HEK293 (cell line): ENCODE results near the gene AVPR1B.

Experiments
- GLI2 ChIP-seq: fragments of 450-650 bp; formaldehyde crosslinking; IDR thresholded peaks from 2 replicates; pipeline ENCODE4; 2017; ENCODE audit warnings: missing biosample characterization, missing genetic modification characterization, low read depth, borderline replicate concordance
- KLF7 ChIP-seq: fragments of 450-650 bp; formaldehyde crosslinking; IDR thresholded peaks from 2 replicates; pipeline ENCODE4 v1.5.1; 2016; ENCODE audit warnings: missing biosample characterization, missing genetic modification characterization, borderline replicate concordance
- MEIS1 ChIP-seq: sonication (generic); formaldehyde crosslinking; IDR thresholded peaks from 2 replicates; pipeline ENCODE4 v1.8.1; 2022; ENCODE audit warnings: missing genetic modification reagents, mild to moderate bottlenecking, borderline replicate concordance
- PRDM1 ChIP-seq: fragments of 450-650 bp; formaldehyde crosslinking; IDR thresholded peaks from 2 replicates; pipeline ENCODE4; 2016; ENCODE audit warnings: missing biosample characterization, missing genetic modification characterization
- YY1 ChIP-seq: fragments of 450-650 bp; formaldehyde crosslinking; IDR thresholded peaks from 2 replicates; pipeline ENCODE4 v1.5.1; 2018; ENCODE audit warnings: missing biosample characterization, missing genetic modification characterization
- ZBTB1 ChIP-seq: fragments of 450-650 bp; formaldehyde crosslinking; IDR thresholded peaks from 2 replicates; pipeline ENCODE4 v1.5.1; 2016; ENCODE audit warnings: missing biosample characterization, missing genetic modification characterization
- ZBTB48 ChIP-seq: fragments of 450-650 bp; formaldehyde crosslinking; IDR thresholded peaks from 2 replicates; pipeline ENCODE4 v1.5.1; 2016; ENCODE audit warnings: missing biosample characterization, missing genetic modification characterization
- ZNF114 ChIP-seq: fragments of 450-650 bp; formaldehyde crosslinking; IDR thresholded peaks from 2 replicates; pipeline ENCODE4 v1.5.0; 2017; ENCODE audit warnings: missing biosample characterization, missing genetic modification characterization
- ZNF146 ChIP-seq: fragments of 450-650 bp; formaldehyde crosslinking; IDR thresholded peaks from 2 replicates; pipeline ENCODE4 v1.5.1; 2016; ENCODE audit warnings: missing biosample characterization, missing genetic modification characterization
- ZNF16 ChIP-seq: fragments of 450-650 bp; formaldehyde crosslinking; IDR thresholded peaks from 2 replicates; pipeline ENCODE4 v1.5.1; 2016; ENCODE audit warnings: low read depth, missing biosample characterization, missing genetic modification characterization
- ZNF214 ChIP-seq: fragments of 450-650 bp; formaldehyde crosslinking; IDR thresholded peaks from 2 replicates; pipeline ENCODE4 v1.5.1; 2017; ENCODE audit warnings: missing biosample characterization, mild to moderate bottlenecking, missing genetic modification characterization, borderline replicate concordance
- ZNF223 ChIP-seq: fragments of 450-650 bp; formaldehyde crosslinking; IDR thresholded peaks from 2 replicates; pipeline ENCODE4 v1.5.1; 2016; ENCODE audit warnings: missing biosample characterization, missing genetic modification characterization
- ZNF266 ChIP-seq: fragments of 450-650 bp; formaldehyde crosslinking; IDR thresholded peaks from 2 replicates; pipeline ENCODE4 v1.5.1; 2016; ENCODE audit warnings: missing biosample characterization, missing genetic modification characterization, low read depth
- ZNF274 ChIP-seq, 2 experiments: fragments of 200-500 bp in 1 of 2; fragments of 450-650 bp in 1 of 2; sonication (Bioruptor generic) in 1 of 2; formaldehyde crosslinking in 1 of 2; IDR thresholded peaks; 2 replicates each; pipeline versions ENCODE4 v1.5.1 to v1.6.1; 2014 to 2016; ENCODE audit warnings: borderline replicate concordance in 1 of 2, inconsistent platforms in 1 of 2, low read length in 1 of 2, missing biosample characterization in 1 of 2, missing genetic modification characterization in 1 of 2
- ZNF366 ChIP-seq: fragments of 450-650 bp; formaldehyde crosslinking; conservative IDR thresholded peaks from 2 replicates; pipeline ENCODE4 v1.5.1; 2016; ENCODE audit warnings: missing biosample characterization, missing genetic modification characterization
- ZNF391 ChIP-seq: fragments of 450-650 bp; formaldehyde crosslinking; IDR thresholded peaks from 2 replicates; pipeline ENCODE4 v1.5.1; 2016; ENCODE audit warnings: low read depth, missing biosample characterization, missing genetic modification characterization, borderline replicate concordance
- ZNF394 ChIP-seq: fragments of 450-650 bp; formaldehyde crosslinking; IDR thresholded peaks from 2 replicates; pipeline ENCODE4 v1.5.1; 2016; ENCODE audit warnings: missing biosample characterization, missing genetic modification characterization, mild to moderate bottlenecking, moderate library complexity, borderline replicate concordance
- ZNF433 ChIP-seq: fragments of 450-650 bp; formaldehyde crosslinking; IDR thresholded peaks from 2 replicates; pipeline ENCODE4 v1.5.1; 2016; ENCODE audit warnings: missing biosample characterization, missing genetic modification characterization, low read depth
- ZNF510 ChIP-seq: fragments of 450-650 bp; formaldehyde crosslinking; IDR thresholded peaks from 2 replicates; pipeline ENCODE4 v1.5.1; 2018; ENCODE audit warnings: mild to moderate bottlenecking, missing genetic modification characterization, missing biosample characterization; ENCODE audit not compliant: insufficient replicate concordance
- ZNF530 ChIP-seq: fragments of 450-650 bp; formaldehyde crosslinking; IDR thresholded peaks from 2 replicates; pipeline ENCODE4 v1.5.1; 2016; ENCODE audit warnings: low read depth, missing biosample characterization, missing genetic modification characterization
- ZNF623 ChIP-seq: fragments of 450-650 bp; formaldehyde crosslinking; IDR thresholded peaks from 2 replicates; pipeline ENCODE4 v1.5.1; 2016; ENCODE audit warnings: missing biosample characterization, missing genetic modification characterization
- ZNF624 ChIP-seq: fragments of 450-650 bp; formaldehyde crosslinking; IDR thresholded peaks from 2 replicates; pipeline ENCODE4 v1.5.1; 2017; ENCODE audit warnings: missing biosample characterization, missing genetic modification characterization
- ZNF664 ChIP-seq: fragments of 450-650 bp; formaldehyde crosslinking; IDR thresholded peaks from 2 replicates; pipeline ENCODE4 v1.5.1; 2016; ENCODE audit warnings: missing biosample characterization, missing genetic modification characterization
- ZNF670 ChIP-seq: fragments of 450-650 bp; formaldehyde crosslinking; IDR thresholded peaks from 2 replicates; pipeline ENCODE4 v1.5.1; 2016; ENCODE audit warnings: missing biosample characterization, missing genetic modification characterization, low read depth
- ZNF776 ChIP-seq: fragments of 450-650 bp; formaldehyde crosslinking; IDR thresholded peaks from 2 replicates; pipeline ENCODE4 v1.5.0; 2017; ENCODE audit warnings: missing biosample characterization, missing genetic modification characterization, borderline replicate concordance
- ZNF792 ChIP-seq: fragments of 450-650 bp; formaldehyde crosslinking; IDR thresholded peaks from 2 replicates; pipeline ENCODE4 v1.5.1; 2016; ENCODE audit warnings: missing biosample characterization, missing genetic modification characterization
- ZNF830 ChIP-seq: fragments of 450-650 bp; IDR thresholded peaks from 2 replicates; pipeline ENCODE4 v1.5.0; 2018; ENCODE audit warnings: missing biosample characterization, missing genetic modification characterization, low read depth, mild to moderate bottlenecking, moderate library complexity
- ZSCAN23 ChIP-seq: fragments of 450-650 bp; formaldehyde crosslinking; IDR thresholded peaks from 2 replicates; pipeline ENCODE4 v1.5.1; 2016; ENCODE audit warnings: missing biosample characterization, missing genetic modification characterization
- ZSCAN30 ChIP-seq: fragments of 450-650 bp; IDR thresholded peaks from 2 replicates; pipeline ENCODE4 v1.5.1; 2018; ENCODE audit warnings: missing biosample characterization, mild to moderate bottlenecking, missing genetic modification characterization, moderate library complexity
- TF ChIP-seq, protein P1 (sequence below): fragments of 450-650 bp; formaldehyde crosslinking; IDR thresholded peaks from 2 replicates; pipeline ENCODE4 v1.5.1; 2016; ENCODE audit warnings: missing biosample characterization, missing genetic modification characterization
- TF ChIP-seq, protein P2 (sequence below): fragments of 450-650 bp; formaldehyde crosslinking; IDR thresholded peaks from 2 replicates; pipeline ENCODE4 v1.5.1; 2016; ENCODE audit warnings: missing biosample characterization, missing genetic modification characterization, borderline replicate concordance
- TF ChIP-seq, protein P3 (sequence below): fragments of 450-650 bp; IDR thresholded peaks from 2 replicates; pipeline ENCODE4 v1.5.1; 2018; ENCODE audit warnings: missing biosample characterization, missing genetic modification characterization

Gene AVPR1B

DNA sequence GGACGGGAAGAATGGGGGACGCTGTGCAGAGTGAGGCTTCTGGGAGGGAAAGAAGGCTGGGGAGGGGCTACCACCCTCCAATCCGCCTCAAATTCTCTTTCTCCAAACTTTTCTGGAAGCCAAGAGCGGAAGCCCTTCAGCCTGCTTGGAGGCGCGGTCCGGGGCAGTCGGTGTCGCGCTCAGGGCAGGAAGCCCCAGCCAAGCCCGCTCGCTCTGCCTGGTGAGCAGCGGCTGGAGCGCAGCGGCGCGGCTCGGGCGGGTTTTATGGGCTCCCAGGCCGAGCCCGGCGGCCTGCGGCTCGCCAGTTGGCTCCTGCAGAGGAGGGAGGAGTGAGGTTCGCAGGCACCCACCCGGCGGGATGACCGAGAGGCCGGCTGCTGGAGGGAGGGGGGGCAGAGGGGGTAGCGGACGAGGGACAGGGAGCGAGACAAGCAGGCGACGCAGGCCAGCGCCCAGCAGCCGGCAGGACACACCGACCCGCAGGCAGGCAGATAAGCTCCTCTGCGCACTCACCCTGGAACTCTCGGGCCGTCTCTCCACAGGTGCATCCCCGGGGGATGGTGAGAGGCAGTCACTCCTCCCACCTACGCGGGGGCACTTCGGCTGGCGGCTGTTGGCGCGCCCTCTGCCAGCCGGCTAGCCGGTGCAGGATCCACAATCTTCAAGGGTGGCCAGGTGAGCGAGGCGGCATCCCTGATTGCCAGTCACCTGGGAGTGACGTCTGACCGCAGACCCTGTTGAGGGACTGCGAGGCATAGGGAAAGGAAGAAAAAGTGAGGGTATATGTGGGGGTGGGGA lies at the start of gene AVPR1B (continued):
- TF ChIP-seq, protein P1, sequence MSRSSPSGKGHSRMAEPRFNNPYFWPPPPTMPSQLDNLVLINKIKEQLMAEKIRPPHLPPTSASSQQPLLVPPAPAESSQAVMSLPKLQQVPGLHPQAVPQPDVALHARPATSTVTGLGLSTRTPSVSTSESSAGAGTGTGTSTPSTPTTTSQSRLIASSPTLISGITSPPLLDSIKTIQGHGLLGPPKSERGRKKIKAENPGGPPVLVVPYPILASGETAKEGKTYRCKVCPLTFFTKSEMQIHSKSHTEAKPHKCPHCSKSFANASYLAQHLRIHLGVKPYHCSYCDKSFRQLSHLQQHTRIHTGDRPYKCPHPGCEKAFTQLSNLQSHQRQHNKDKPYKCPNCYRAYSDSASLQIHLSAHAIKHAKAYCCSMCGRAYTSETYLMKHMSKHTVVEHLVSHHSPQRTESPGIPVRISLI = no peak
- TF ChIP-seq ZNF830 (tag by site-specific recombination) (no peak), ZNF664 (tag by site-specific recombination) (no peak), ZNF623 (no peak), GLI2 (tag by site-specific recombination) (no peak), ZNF624 (tag by site-specific recombination) (no peak), ZBTB48 (0 out of 2 replicates have a peak, but pooled peaks have one; percentile 26), ZSCAN23 (no peak), ZSCAN30 (tag by site-specific recombination) (no peak), ZNF214 (tag by site-specific recombination) (no peak), YY1 (tag by site-specific recombination) (no peak), ZNF266 (tag by site-specific recombination) (no peak), ZNF366 (tag by site-specific recombination) (peak; percentile 9; the same call in 1 of the 2 replicates), PRDM1 (tag by site-specific recombination) (peak; percentile 49; the same call in 1 of the 2 replicates), ZNF391 (tag by site-specific recombination) (no peak), ZNF776 (no peak), MEIS1 (CRISPR knock-in tag) (no peak), ZNF223 (tag by site-specific recombination) (no peak), ZNF146 (tag by site-specific recombination) (no peak), KLF7 (tag by site-specific recombination) (no peak), ZNF670 (tag by site-specific recombination) (no peak), ZNF16 (no peak), ZBTB1 (tag by site-specific recombination) (no peak), ZNF510 (tag by site-specific recombination) (no peak), ZNF433 (tag by site-specific recombination) (no peak), ZNF792 (no peak), ZNF394 (tag by site-specific recombination) (no peak), ZNF274 (IDR thresholded peaks at IDR 0.05; ENCODE audit: low read length) (no peak), ZNF274 (tag by site-specific recombination; IDR thresholded peaks at IDR 0.05; ENCODE audit: borderline replicate concordance) (no peak), ZNF114 (no peak), ZNF530 (tag by site-specific recombination) (no peak)
- TF ChIP-seq, protein P2, sequence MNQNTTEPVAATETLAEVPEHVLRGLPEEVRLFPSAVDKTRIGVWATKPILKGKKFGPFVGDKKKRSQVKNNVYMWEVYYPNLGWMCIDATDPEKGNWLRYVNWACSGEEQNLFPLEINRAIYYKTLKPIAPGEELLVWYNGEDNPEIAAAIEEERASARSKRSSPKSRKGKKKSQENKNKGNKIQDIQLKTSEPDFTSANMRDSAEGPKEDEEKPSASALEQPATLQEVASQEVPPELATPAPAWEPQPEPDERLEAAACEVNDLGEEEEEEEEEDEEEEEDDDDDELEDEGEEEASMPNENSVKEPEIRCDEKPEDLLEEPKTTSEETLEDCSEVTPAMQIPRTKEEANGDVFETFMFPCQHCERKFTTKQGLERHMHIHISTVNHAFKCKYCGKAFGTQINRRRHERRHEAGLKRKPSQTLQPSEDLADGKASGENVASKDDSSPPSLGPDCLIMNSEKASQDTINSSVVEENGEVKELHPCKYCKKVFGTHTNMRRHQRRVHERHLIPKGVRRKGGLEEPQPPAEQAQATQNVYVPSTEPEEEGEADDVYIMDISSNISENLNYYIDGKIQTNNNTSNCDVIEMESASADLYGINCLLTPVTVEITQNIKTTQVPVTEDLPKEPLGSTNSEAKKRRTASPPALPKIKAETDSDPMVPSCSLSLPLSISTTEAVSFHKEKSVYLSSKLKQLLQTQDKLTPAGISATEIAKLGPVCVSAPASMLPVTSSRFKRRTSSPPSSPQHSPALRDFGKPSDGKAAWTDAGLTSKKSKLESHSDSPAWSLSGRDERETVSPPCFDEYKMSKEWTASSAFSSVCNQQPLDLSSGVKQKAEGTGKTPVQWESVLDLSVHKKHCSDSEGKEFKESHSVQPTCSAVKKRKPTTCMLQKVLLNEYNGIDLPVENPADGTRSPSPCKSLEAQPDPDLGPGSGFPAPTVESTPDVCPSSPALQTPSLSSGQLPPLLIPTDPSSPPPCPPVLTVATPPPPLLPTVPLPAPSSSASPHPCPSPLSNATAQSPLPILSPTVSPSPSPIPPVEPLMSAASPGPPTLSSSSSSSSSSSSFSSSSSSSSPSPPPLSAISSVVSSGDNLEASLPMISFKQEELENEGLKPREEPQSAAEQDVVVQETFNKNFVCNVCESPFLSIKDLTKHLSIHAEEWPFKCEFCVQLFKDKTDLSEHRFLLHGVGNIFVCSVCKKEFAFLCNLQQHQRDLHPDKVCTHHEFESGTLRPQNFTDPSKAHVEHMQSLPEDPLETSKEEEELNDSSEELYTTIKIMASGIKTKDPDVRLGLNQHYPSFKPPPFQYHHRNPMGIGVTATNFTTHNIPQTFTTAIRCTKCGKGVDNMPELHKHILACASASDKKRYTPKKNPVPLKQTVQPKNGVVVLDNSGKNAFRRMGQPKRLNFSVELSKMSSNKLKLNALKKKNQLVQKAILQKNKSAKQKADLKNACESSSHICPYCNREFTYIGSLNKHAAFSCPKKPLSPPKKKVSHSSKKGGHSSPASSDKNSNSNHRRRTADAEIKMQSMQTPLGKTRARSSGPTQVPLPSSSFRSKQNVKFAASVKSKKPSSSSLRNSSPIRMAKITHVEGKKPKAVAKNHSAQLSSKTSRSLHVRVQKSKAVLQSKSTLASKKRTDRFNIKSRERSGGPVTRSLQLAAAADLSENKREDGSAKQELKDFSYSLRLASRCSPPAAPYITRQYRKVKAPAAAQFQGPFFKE (tag by site-specific recombination) = no peak
- TF ChIP-seq, protein P3, sequence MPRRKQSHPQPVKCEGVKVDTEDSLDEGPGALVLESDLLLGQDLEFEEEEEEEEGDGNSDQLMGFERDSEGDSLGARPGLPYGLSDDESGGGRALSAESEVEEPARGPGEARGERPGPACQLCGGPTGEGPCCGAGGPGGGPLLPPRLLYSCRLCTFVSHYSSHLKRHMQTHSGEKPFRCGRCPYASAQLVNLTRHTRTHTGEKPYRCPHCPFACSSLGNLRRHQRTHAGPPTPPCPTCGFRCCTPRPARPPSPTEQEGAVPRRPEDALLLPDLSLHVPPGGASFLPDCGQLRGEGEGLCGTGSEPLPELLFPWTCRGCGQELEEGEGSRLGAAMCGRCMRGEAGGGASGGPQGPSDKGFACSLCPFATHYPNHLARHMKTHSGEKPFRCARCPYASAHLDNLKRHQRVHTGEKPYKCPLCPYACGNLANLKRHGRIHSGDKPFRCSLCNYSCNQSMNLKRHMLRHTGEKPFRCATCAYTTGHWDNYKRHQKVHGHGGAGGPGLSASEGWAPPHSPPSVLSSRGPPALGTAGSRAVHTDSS (tag by site-specific recombination) = no peak
